ENCODE data around the gene SLC4A5.

GRCh38 chr2:74198023-74198460 is 145.2 kb downstream of the SLC4A5 start:
- TF ChIP-seq, protein P1, sequence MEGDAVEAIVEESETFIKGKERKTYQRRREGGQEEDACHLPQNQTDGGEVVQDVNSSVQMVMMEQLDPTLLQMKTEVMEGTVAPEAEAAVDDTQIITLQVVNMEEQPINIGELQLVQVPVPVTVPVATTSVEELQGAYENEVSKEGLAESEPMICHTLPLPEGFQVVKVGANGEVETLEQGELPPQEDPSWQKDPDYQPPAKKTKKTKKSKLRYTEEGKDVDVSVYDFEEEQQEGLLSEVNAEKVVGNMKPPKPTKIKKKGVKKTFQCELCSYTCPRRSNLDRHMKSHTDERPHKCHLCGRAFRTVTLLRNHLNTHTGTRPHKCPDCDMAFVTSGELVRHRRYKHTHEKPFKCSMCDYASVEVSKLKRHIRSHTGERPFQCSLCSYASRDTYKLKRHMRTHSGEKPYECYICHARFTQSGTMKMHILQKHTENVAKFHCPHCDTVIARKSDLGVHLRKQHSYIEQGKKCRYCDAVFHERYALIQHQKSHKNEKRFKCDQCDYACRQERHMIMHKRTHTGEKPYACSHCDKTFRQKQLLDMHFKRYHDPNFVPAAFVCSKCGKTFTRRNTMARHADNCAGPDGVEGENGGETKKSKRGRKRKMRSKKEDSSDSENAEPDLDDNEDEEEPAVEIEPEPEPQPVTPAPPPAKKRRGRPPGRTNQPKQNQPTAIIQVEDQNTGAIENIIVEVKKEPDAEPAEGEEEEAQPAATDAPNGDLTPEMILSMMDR (IDR thresholded peaks at IDR 0.05; ENCODE audit: low read depth, low read length, poor library complexity, severe bottlenecking): no peak
- TF ChIP-seq EZH2phosphoT487 (IDR thresholded peaks at IDR 0.05; ENCODE audit: borderline replicate concordance, low read length): no peak

All from DOHH2 (cell line).